C4-2B (cell line): ENCODE results near the gene RND1.

Experiments
- H3K27ac ChIP-seq: fragments of 450-650 bp; 2 replicates; pipeline ENCODE4 v1.5.1; 2017
- ZFX ChIP-seq: fragments of 450-650 bp; IDR thresholded peaks from 2 replicates; pipeline ENCODE4 v1.6.1; 2017
- TF ChIP-seq, protein P1 (sequence below): fragments of 450-650 bp; conservative IDR thresholded peaks from 2 replicates; pipeline ENCODE4 v1.5.1; 2017; ENCODE audit warnings: mild to moderate bottlenecking

Gene RND1

DNA sequence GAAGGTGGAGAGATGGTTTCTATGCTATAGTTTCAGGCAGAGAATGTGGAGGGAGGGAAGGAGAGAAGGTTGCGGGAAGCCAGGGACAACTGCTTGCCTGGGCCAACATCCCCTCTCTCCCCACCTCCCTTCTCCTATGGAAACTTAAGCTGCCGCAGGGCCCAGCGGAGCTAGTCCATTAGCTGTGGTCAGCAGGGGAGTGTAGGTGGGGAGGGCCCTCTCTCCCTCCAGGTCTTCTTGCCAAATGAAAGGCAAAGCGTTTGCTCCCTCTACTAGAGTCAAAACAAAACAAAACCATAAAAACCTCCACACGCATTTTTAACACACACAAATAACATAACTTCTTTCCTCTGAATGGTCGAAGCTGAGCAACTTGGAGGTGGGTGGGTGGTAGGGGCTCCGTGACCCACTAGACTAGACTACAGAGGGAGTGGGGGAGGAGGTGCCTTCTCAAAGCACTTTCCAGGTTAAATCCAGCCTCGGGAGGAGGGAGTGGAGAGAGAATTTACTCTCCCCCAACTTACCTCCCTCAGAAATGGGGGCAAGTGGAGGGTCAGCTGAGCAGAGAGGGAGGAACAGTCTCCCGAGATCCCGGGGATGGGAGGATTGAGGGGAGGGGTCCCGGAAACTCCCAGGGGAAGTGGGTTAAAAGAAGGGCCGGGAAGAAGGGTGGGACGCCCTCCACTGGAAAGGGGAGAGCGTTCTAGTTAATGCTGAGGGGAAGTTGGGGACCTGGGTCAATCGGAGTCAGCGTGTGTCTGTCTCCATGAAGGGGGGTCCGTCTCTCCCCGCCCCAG, 52.0 kb downstream of the RND1 start:
- H3K27ac ChIP-seq, result peak overlapping the region; percentile 95; the same call in 1 of the 2 replicates
- TF ChIP-seq, protein P1, sequence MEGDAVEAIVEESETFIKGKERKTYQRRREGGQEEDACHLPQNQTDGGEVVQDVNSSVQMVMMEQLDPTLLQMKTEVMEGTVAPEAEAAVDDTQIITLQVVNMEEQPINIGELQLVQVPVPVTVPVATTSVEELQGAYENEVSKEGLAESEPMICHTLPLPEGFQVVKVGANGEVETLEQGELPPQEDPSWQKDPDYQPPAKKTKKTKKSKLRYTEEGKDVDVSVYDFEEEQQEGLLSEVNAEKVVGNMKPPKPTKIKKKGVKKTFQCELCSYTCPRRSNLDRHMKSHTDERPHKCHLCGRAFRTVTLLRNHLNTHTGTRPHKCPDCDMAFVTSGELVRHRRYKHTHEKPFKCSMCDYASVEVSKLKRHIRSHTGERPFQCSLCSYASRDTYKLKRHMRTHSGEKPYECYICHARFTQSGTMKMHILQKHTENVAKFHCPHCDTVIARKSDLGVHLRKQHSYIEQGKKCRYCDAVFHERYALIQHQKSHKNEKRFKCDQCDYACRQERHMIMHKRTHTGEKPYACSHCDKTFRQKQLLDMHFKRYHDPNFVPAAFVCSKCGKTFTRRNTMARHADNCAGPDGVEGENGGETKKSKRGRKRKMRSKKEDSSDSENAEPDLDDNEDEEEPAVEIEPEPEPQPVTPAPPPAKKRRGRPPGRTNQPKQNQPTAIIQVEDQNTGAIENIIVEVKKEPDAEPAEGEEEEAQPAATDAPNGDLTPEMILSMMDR, result no peak
- no peak for TF ChIP-seq ZFX

DNA sequence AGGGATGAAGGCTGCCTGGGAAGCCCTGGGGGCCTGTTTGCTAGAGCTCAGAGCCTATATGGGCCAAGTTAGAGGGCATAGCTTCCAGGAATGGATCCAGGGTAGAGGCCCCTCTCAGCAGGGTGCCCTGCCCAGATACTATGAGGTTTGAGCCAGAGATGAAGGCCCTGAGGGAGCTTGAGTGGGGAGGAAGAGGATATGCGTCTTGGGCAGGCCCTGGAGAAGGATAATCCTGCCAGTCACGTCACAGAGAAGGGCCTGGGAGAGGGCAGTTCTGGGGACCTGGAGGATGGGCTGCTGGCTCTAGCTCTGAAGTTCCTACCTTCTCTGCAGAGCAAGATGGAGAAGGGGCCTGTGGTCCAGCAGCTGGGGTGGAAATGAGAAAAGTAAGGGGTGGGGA, 53.3 kb downstream of the RND1 start:
- TF ChIP-seq ZFX, result no peak
- TF ChIP-seq, protein P1, result no peak
- H3K27ac ChIP-seq, result no peak overlapping the region

DNA sequence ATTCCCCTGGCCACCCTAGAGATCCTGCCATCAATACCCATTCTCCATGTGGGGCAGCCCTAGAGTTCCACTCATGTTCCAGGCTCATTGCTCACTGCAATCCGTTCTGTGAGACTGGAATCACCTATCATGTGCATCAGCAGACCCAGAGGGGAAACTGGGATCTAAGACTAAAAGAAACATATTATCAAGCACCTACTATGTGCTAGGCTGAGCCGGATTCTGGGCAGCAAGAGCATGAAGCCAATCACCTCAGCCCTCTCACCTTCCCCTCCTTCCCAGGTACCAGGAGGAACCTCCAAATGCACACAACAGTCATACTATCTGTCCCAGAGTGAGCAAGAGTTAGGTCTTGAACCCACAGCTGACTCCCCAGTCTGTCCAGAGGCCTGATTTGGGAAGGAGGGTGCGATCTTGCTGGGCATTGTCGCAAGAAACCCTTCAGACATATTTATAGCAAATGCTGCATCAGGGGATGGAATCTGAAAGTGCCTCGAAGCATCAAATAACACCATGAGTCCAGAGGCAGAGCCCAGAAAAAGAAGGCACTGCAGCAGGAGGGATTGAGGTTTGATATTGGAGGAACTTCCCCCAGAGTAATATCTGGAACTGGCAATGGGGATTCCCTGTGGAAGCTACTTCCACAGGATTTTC, 54.1 kb downstream of the RND1 start:
- H3K27ac ChIP-seq, result no peak overlapping the region
- TF ChIP-seq, protein P1, result no peak
- no peak for TF ChIP-seq ZFX

DNA sequence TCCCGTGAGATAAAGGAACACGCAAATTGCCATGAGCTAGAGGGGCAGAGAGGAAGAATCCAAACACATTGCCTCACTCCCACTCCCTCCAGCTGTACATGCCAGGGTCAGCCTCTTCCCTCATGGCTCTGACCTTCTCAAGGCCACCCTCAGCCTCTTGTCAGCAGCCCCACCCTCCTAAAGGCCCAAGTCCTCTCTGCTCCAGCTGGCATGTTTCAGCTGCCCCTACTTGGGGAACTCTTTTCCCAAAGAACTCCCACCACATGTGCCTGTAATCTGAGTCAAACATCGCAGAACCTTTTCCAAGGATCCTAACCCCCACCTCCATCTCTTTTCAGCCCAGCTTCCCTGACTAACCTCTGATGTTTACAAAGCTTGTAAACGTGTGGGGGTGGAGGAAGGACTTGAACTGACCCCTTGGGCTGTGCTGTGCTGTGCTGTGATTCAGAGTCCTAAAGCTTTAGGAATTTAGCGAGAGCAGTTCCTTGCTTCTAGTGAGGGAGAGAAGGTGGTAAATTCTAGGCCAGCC, 54.7 kb downstream of the RND1 start:
- TF ChIP-seq ZFX, result no peak
- TF ChIP-seq, protein P1, result no peak
- H3K27ac ChIP-seq, result no peak overlapping the region

DNA sequence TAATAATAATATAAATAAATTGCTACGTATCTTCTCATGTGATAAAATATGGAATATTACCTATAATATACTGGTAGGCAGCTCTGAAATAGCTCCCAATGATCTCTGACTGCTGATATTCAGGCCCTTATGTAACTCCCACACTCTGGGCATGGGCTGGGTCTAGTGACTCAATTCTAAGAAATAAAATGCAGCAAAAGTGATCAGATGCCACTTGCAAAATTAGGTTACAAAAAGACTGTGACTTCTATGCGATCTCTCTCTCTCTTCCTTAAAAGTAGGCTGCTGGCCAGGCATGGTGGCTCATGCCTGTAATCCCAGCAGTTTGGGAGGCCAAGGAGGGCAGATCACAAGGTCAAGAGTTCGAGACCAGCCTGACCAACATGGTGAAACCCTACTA, 57.7 kb downstream of the RND1 start:
- no peak for TF ChIP-seq ZFX
- TF ChIP-seq, protein P1, result no peak
- no peak overlapping the region for H3K27ac ChIP-seq
